B cell (primary cell): ENCODE results near the gene ANKRD44. TPM values are rescaled to one million over a fixed set of nuclear protein-coding genes. Genes with fewer than 3 reads are reported as not detected.

Experiments used
- ATAC-seq: fragments of 200-7000 bp; cut with Tn5 transposase; one replicate; pipeline ENCODE4 v1.10.0; 2021; ENCODE audit warnings: low read depth, mild to moderate bottlenecking, moderate number of reproducible peaks, moderate library complexity
- CTCF ChIA-PET: fragments of 350-600 bp; sonication (Branson Sonifier 250); formaldehyde crosslinking; loops from one replicate; lab custom pipeline; 2021; ENCODE audit warnings: antibody characterized with exemption, inconsistent platforms; lab: Charles Lee
- POLR2A ChIA-PET: fragments of 350-600 bp; sonication (Branson Sonifier 250); formaldehyde crosslinking; loops from one replicate; lab custom pipeline; 2021; ENCODE audit warnings: antibody characterized with exemption; lab: Charles Lee
- DNase-seq: peaks from one replicate; pipeline ENCODE4 v3.0.0; 2013
- H2AFZ ChIP-seq: 2 replicates; pipeline ENCODE4 v1.6.1; 2012; ENCODE audit warnings: mild to moderate bottlenecking, low read depth, low read length; ENCODE audit not compliant: insufficient read depth, poor library complexity, severe bottlenecking
- H3K27ac ChIP-seq, 2 donors: 1 replicate in 1 of 2; 2 replicates in 1 of 2; pipeline ENCODE4 v1.5.1; 2012 to 2013; ENCODE audit warnings: low read length in 2 of 2, mild to moderate bottlenecking in 2 of 2, moderate library complexity in 1 of 2
- H3K27me3 ChIP-seq, 4 experiments: fragments of 200-600 bp in 1 of 4; sonication (generic) in 1 of 4; replicated peaks in 1 of 4; 1 replicate in 2 of 4; 2 replicates in 2 of 4; pipeline versions ENCODE4 v1.6.1 to v1.7.0; 2013 to 2016; ENCODE audit warnings: low read length in 3 of 4, mild to moderate bottlenecking in 2 of 4, mixed read lengths in 1 of 4, moderate library complexity in 1 of 4; ENCODE audit not compliant: insufficient read depth in 4 of 4, control insufficient read depth in 3 of 4; ENCODE audit errors: control extremely low read depth in 1 of 4
- H3K36me3 ChIP-seq, 2 experiments: replicated peaks in 1 of 2; 1 replicate in 1 of 2; 2 replicates in 1 of 2; pipeline versions ENCODE4 v1.6.1 to v1.7.1; 2013; ENCODE audit warnings: low read length in 1 of 2; ENCODE audit not compliant: insufficient read depth in 2 of 2, control insufficient read depth in 1 of 2; ENCODE audit errors: control extremely low read depth in 1 of 2, extremely low read depth in 1 of 2
- H3K4me1 ChIP-seq, 2 donors: fragments of 200-600 bp in 1 of 2; sonication (generic) in 1 of 2; 1 replicate in 1 of 2; 2 replicates in 1 of 2; pipeline versions ENCODE4 v1.5.1 to v1.6.1; 2013 to 2017; ENCODE audit warnings: low read length in 2 of 2; ENCODE audit not compliant: control insufficient read depth in 2 of 2, insufficient read depth in 2 of 2
- H3K4me2 ChIP-seq: replicated peaks from 2 replicates; pipeline ENCODE3; 2012; ENCODE audit warnings: mild to moderate bottlenecking, low read depth, low read length; ENCODE audit not compliant: poor library complexity, severe bottlenecking
- H3K4me3 ChIP-seq, 5 experiments: fragments of 200-600 bp in 1 of 5; sonication (generic) in 1 of 5; 1 replicate in 3 of 5; 2 replicates in 2 of 5; pipeline versions ENCODE4 v1.5.1 to v1.7.0; 2011 to 2016; ENCODE audit warnings: low read length in 4 of 5, mild to moderate bottlenecking in 4 of 5, low read depth in 2 of 5, control low read depth in 1 of 5, moderate library complexity in 1 of 5; ENCODE audit not compliant: insufficient read depth in 1 of 5; ENCODE audit errors: control extremely low read depth in 1 of 5, extremely low read depth in 1 of 5
- H3K79me2 ChIP-seq: fragments of 200-600 bp; sonication (generic); one replicate; pipeline ENCODE4 v1.6.0; 2016; ENCODE audit warnings: low read length; ENCODE audit not compliant: control insufficient read depth, insufficient read depth
- H3K9ac ChIP-seq: fragments of 200-600 bp; sonication (generic); 2 replicates; pipeline ENCODE4 v1.6.1; 2017; ENCODE audit warnings: mild to moderate bottlenecking, low read length, moderate library complexity
- H3K9me3 ChIP-seq, 3 donors: one replicate each; pipeline versions ENCODE4 v1.6.1 to v1.7.1; 2013; ENCODE audit warnings: low read length in 2 of 3; ENCODE audit not compliant: control insufficient read depth in 2 of 3, insufficient read depth in 1 of 3; ENCODE audit errors: control extremely low read depth in 1 of 3
- H4K20me1 ChIP-seq: 2 replicates; pipeline ENCODE4 v1.6.0; 2012; ENCODE audit warnings: mild to moderate bottlenecking, low read length; ENCODE audit not compliant: insufficient read depth, control insufficient read depth, poor library complexity, severe bottlenecking
- H3K27ac Mint-ChIP-seq: one replicate; pipeline ENCODE4 v1.8.0; 2021; ENCODE audit warnings: mixed read lengths
- H3K27me3 Mint-ChIP-seq: one replicate; pipeline ENCODE4 v1.8.0; 2021; ENCODE audit warnings: mixed read lengths
- H3K4me1 Mint-ChIP-seq: one replicate; pipeline ENCODE4 v1.8.0; 2021; ENCODE audit warnings: mixed read lengths
- H3K4me3 Mint-ChIP-seq: one replicate; pipeline ENCODE4 v1.8.0; 2021; ENCODE audit warnings: mixed read lengths
- H3K9me3 Mint-ChIP-seq: one replicate; pipeline ENCODE4 v1.8.0; 2022; ENCODE audit warnings: mixed read lengths; ENCODE audit not compliant: insufficient read depth
- EZH2 ChIP-seq: IDR thresholded peaks from 2 replicates; pipeline ENCODE4 v1.6.1; 2012; ENCODE audit warnings: borderline replicate concordance, low read depth, mild to moderate bottlenecking, moderate library complexity, low read length; ENCODE audit not compliant: insufficient read depth, poor library complexity, severe bottlenecking
- WGBS: methylation state at CpG from one replicate; pipeline ENCODE4 v1.1.5; 2013; ENCODE audit warnings: missing lambda C conversion rate; ENCODE audit not compliant: insufficient coverage; 5-methylcytosine and 5-hydroxymethylcytosine counted together
- intact Hi-C: fragments of 100-400 bp; cut with micrococcal nuclease; formaldehyde crosslinking; loops from one replicate; pipeline ENCODE4 v1.10.0; 2022
- polyA plus RNA-seq: library from polyadenylated mRNA; depleted of rRNA; stranded (reverse); fragments of >200 nt; gene quantifications from 2 replicates; pipeline ENCODE4 v1.2.3, GENCODE V29; 2012
- total RNA-seq, 2 donors: library from RNA; stranded (reverse); fragments of 120-200 nt in 1 of 2; gene quantifications; 1 replicate in 1 of 2; 2 replicates in 1 of 2; pipeline versions ENCODE4 v1.2.3 to v1.2.4, GENCODE V29; 2013 to 2022
- TF ChIP-seq, protein P1 (sequence below): fragments of 200-600 bp; IDR thresholded peaks from one replicate; pipeline ENCODE4 v1.8.0; 2022; ENCODE audit warnings: antibody characterized with exemption, mild to moderate bottlenecking

Gene ANKRD44
- total and polyA plus RNA-seq, 2 donors (not counting 1 experiment from before 2014, with no cell fraction given) = 92.6 to 457 TPM

DNA sequence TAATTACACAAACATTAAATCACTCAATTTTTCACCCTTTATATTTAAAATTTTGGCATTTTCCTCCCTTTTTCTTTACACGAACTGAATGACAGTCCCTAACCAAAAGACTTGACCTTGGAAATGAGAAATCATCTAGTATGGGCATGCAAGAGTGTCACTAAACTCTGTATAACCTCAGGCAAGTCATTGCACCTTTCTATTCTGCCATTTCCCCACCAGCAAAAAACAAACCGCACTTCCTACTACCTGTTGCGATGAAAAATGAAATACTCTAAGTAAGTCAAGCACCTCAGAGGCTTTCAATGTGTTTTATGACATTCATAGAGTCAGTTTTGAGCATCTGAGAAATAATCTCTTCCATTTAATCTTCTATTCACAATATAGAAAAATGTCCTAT, 44.1 kb downstream of the ANKRD44 start:
- H4K20me1 ChIP-seq = peaks cover 67% of the 10 kb centered on the region
- Mint-ChIP-seq H3K9me3 (no peaks in the 10 kb centered on the region), H3K27ac (peak overlapping the region; percentile 46), H3K4me1 (peaks cover 93% of the 10 kb centered on the region), H3K27me3 (no peaks in the 10 kb centered on the region), H3K4me3 (peak overlapping the region; percentile 61)
- H3K27ac ChIP-seq = peak overlapping the region; percentile 19 to 89
- no peak for DNase-seq
- H3K9me3 ChIP-seq = peaks cover 0 to 6% (median 0%) of the 10 kb centered on the region in 3 donors
- intact Hi-C loops = no loop called here
- H3K9ac ChIP-seq = peak overlapping the region; percentile 3
- CTCF ChIA-PET = interaction anchor here (0.9 to 3.2 kb wide), 3 partner anchors 40 to 75 kb away, joined by 3 to 13 read pairs (median 4); no protein-coding TSS in a partner anchor
- POLR2A ChIA-PET = no interaction called here
- TF ChIP-seq, protein P1, sequence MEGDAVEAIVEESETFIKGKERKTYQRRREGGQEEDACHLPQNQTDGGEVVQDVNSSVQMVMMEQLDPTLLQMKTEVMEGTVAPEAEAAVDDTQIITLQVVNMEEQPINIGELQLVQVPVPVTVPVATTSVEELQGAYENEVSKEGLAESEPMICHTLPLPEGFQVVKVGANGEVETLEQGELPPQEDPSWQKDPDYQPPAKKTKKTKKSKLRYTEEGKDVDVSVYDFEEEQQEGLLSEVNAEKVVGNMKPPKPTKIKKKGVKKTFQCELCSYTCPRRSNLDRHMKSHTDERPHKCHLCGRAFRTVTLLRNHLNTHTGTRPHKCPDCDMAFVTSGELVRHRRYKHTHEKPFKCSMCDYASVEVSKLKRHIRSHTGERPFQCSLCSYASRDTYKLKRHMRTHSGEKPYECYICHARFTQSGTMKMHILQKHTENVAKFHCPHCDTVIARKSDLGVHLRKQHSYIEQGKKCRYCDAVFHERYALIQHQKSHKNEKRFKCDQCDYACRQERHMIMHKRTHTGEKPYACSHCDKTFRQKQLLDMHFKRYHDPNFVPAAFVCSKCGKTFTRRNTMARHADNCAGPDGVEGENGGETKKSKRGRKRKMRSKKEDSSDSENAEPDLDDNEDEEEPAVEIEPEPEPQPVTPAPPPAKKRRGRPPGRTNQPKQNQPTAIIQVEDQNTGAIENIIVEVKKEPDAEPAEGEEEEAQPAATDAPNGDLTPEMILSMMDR = no peak
- TF ChIP-seq EZH2 = no peak
- peaks cover 0 to 32% of the 10 kb centered on the region in 2 experiments for H3K36me3 ChIP-seq
- H3K27me3 ChIP-seq = no peaks in the 10 kb centered on the region
- no peak for ATAC-seq
- H3K4me1 ChIP-seq = peaks cover 94 to 99% of the 10 kb centered on the region in 2 donors
- peak overlapping the region; percentile 13 for H3K4me2 ChIP-seq
- H2AFZ ChIP-seq = no peak overlapping the region
- H3K4me3 ChIP-seq = no peak overlapping the region
- WGBS = 66% methylated on average over 2 of the region's 3 CpGs
- H3K79me2 ChIP-seq = peaks cover 100% of the 10 kb centered on the region

DNA sequence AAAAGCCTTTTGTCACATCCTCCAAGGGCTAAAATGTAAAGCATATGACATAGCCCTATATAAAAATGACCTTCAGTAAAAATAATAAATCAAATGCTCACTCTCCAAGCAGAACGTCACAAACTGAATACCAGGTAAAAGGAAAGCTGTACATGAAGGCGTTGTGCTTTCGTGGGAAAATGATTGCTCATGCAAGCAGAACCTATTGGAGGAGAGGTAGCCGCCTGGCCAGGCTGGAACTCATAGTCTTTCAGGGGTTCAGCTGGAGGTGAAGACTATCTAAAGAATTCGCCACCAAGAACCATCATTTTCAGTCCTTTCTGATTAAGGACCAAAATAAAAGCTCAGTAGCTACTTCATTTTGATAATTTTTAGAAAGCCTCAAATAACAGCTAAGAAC, 44.7 kb downstream of the ANKRD44 start:
- CTCF ChIA-PET = interaction anchor here (1.2 to 3.2 kb wide), 2 partner anchors 41 to 74 kb away, joined by 3 to 13 read pairs; no protein-coding TSS in a partner anchor
- no peak for ATAC-seq
- H3K4me3 ChIP-seq = no peak overlapping the region

More for the DNA sequence above, 44.7 kb downstream of the ANKRD44 start:
- H3K27me3 Mint-ChIP-seq = no peaks in the 10 kb centered on the region
- no peak overlapping the region for H2AFZ ChIP-seq
- peak overlapping the region; percentile 6 for H3K4me3 Mint-ChIP-seq
- H3K79me2 ChIP-seq = peaks cover 95% of the 10 kb centered on the region
- peaks cover 89 to 95% of the 10 kb centered on the region in 2 donors for H3K4me1 ChIP-seq
- no peaks in the 10 kb centered on the region for H3K9me3 Mint-ChIP-seq
- WGBS = no CpG with 5 or more reads among the region's 5 CpGs
- peaks cover 0 to 6% (median 0%) of the 10 kb centered on the region in 3 donors for H3K9me3 ChIP-seq
- H3K4me1 Mint-ChIP-seq = peaks cover 92% of the 10 kb centered on the region
- peaks cover 62% of the 10 kb centered on the region for H4K20me1 ChIP-seq
- no peak overlapping the region for H3K9ac ChIP-seq
- intact Hi-C loops = loop anchor here (2.0 kb wide), 1 partner anchor 21 kb away; no protein-coding TSS in a partner anchor
- H3K27ac ChIP-seq = peak overlapping the region; percentile 9 to 89
- no peaks in the 10 kb centered on the region for H3K27me3 ChIP-seq
- POLR2A ChIA-PET = interaction anchor here (1.2 kb wide), 1 partner anchor 12 kb away, joined by 3 read pairs; no protein-coding TSS in a partner anchor
- H3K27ac Mint-ChIP-seq = peak overlapping the region; percentile 46
- TF ChIP-seq EZH2 = no peak
- TF ChIP-seq, protein P1 = no peak
- DNase-seq = no peak
- peak overlapping the region; percentile 13 for H3K4me2 ChIP-seq
- peaks cover 0 to 32% of the 10 kb centered on the region in 2 experiments for H3K36me3 ChIP-seq
